ENCODE data around the gene FAM83F. TPM values are rescaled to one million over a fixed set of nuclear protein-coding genes. Genes with fewer than 3 reads are reported as not detected.
A peak's percentile ranks its signal among the peaks of the same experiment; 100 is the strongest.

FAM83F gene
- total RNA-seq, 2 experiments from 2014 or later: not detected

GRCh38 chr22:39958009-39958711 lies 36.6 kb upstream of the FAM83F start:
- Mint-ChIP-seq H3K4me1 (peaks cover 89% of the 10 kb centered on the region), H3K4me3 (no peak overlapping the region), H3K9me3 (ENCODE audit: low read depth) (no peaks in the 10 kb centered on the region), H3K27ac (peak overlapping the region; percentile 48), H3K36me3 (peaks cover 83% of the 10 kb centered on the region), H3K27me3 (no peaks in the 10 kb centered on the region)
- DNase-seq (no peak), ATAC-seq (no peak)
- CTCF ChIA-PET: interaction anchor here (1.4 to 3.8 kb wide), 3 partner anchors 15 to 66 kb away, joined by 3 to 15 read pairs (median 4); no protein-coding TSS in a partner anchor

GRCh38 chr22:39958949-39959639 lies 35.7 kb upstream of the FAM83F start:
- CTCF ChIA-PET: interaction anchor here (1.2 kb wide), 1 partner anchor 25 kb away, joined by 5 read pairs; no protein-coding TSS in a partner anchor
- no peaks in the 10 kb centered on the region for H3K27me3 Mint-ChIP-seq
- no peak overlapping the region for H3K4me3 Mint-ChIP-seq
- H3K4me1 Mint-ChIP-seq: peaks cover 85% of the 10 kb centered on the region
- H3K9me3 Mint-ChIP-seq (ENCODE audit: low read depth): no peaks in the 10 kb centered on the region
- peaks cover 79% of the 10 kb centered on the region for H3K36me3 Mint-ChIP-seq
- ATAC-seq (no peak), DNase-seq (peak; percentile 50)
- peak overlapping the region; percentile 56 for H3K27ac Mint-ChIP-seq

- H3K27me3 Mint-ChIP-seq: no peaks in the 10 kb centered on the region
- ATAC-seq (peak; percentile 26), DNase-seq (peak; percentile 54)
- no peaks in the 10 kb centered on the region for H3K9me3 Mint-ChIP-seq (ENCODE audit: low read depth)
- peak within 1 kb of the TSS; percentile 54 for H3K4me3 Mint-ChIP-seq
- CTCF ChIA-PET: interaction anchor here (1.2 kb wide), 1 partner anchor 26 kb away, joined by 5 read pairs; no protein-coding TSS in a partner anchor
- H3K27ac Mint-ChIP-seq: peak within 1 kb of the TSS; percentile 91
- peaks cover 82% of the 10 kb centered on the region for H3K4me1 Mint-ChIP-seq
- peaks cover 82% of the 10 kb centered on the region for H3K36me3 Mint-ChIP-seq
Observed at GRCh38 chr22:39959640-39960447, 34.9 kb upstream of the FAM83F start, which contains the start of gene TMA7B. TMA7B (plus strand) TSS chr22:39960397; CDS start chr22:39964375, 3,978 bp downstream.

- H3K27me3 Mint-ChIP-seq: no peaks in the 10 kb centered on the region
- peak overlapping the region; percentile 54 for H3K4me3 Mint-ChIP-seq
- CTCF ChIA-PET: interaction anchor here (0.5 to 1.7 kb wide), 8 partner anchors 9 to 1329 kb away, joined by 3 to 5 read pairs (median 4); no protein-coding TSS in a partner anchor
- peak; percentile 95 for DNase-seq
- H3K9me3 Mint-ChIP-seq (ENCODE audit: low read depth): no peaks in the 10 kb centered on the region
- H3K27ac Mint-ChIP-seq: peak overlapping the region; percentile 91
- peaks cover 84% of the 10 kb centered on the region for H3K36me3 Mint-ChIP-seq
- ATAC-seq: peak; percentile 96
- peaks cover 71% of the 10 kb centered on the region for H3K4me1 Mint-ChIP-seq
Observed at GRCh38 chr22:39960791-39961746, 33.7 kb upstream of the FAM83F start.

- ATAC-seq (no peak), DNase-seq (no peak)
- Mint-ChIP-seq H3K27me3 (no peaks in the 10 kb centered on the region), H3K27ac (peak overlapping the region; percentile 91), H3K36me3 (peaks cover 89% of the 10 kb centered on the region), H3K4me3 (peak overlapping the region; percentile 54), H3K9me3 (ENCODE audit: low read depth) (no peaks in the 10 kb centered on the region), H3K4me1 (peaks cover 63% of the 10 kb centered on the region)
- CTCF ChIA-PET: interaction anchor here (0.8 to 1.7 kb wide), 5 partner anchors 11 to 63 kb away, joined by 3 to 5 read pairs (median 4); no protein-coding TSS in a partner anchor
Observed at GRCh38 chr22:39962071-39962470, 32.7 kb upstream of the FAM83F start.

- no peak for DNase-seq
- peaks cover 29% of the 10 kb centered on the region for H3K4me1 Mint-ChIP-seq
- CTCF ChIA-PET: interaction anchor here (1.1 to 1.4 kb wide), 2 partner anchors 9 to 23 kb away, joined by 4 read pairs; no protein-coding TSS in a partner anchor
- ATAC-seq: no peak
- no peaks in the 10 kb centered on the region for H3K27me3 Mint-ChIP-seq
- H3K4me3 Mint-ChIP-seq: no peak overlapping the region
- no peak overlapping the region for H3K27ac Mint-ChIP-seq
- no peaks in the 10 kb centered on the region for H3K9me3 Mint-ChIP-seq (ENCODE audit: low read depth)
- peaks cover 86% of the 10 kb centered on the region for H3K36me3 Mint-ChIP-seq
Observed at GRCh38 chr22:39965748-39966147, 29.0 kb upstream of the FAM83F start.

- H3K36me3 Mint-ChIP-seq: peaks cover 88% of the 10 kb centered on the region
Observed at GRCh38 chr22:39966470-39966869, 28.3 kb upstream of the FAM83F start.

GRCh38 chr22:39967103-39967829 lies 27.5 kb upstream of the FAM83F start:
- Mint-ChIP-seq H3K36me3 (peaks cover 89% of the 10 kb centered on the region), H3K4me3 (no peak overlapping the region), H3K4me1 (peaks cover 16% of the 10 kb centered on the region), H3K27me3 (no peaks in the 10 kb centered on the region), H3K27ac (no peak overlapping the region), H3K9me3 (ENCODE audit: low read depth) (no peaks in the 10 kb centered on the region)
- CTCF ChIA-PET: interaction anchor here (0.7 to 1.8 kb wide), 3 partner anchors 10 to 57 kb away, joined by 3 to 5 read pairs (median 3); no protein-coding TSS in a partner anchor
- ATAC-seq: no peak
- no peak for DNase-seq

More at GRCh38 chr22:39966470-39966869, 28.3 kb upstream of the FAM83F start:
- ATAC-seq (no peak), DNase-seq (no peak)
- no peak overlapping the region for H3K4me3 Mint-ChIP-seq
- no peaks in the 10 kb centered on the region for H3K9me3 Mint-ChIP-seq (ENCODE audit: low read depth)
- H3K27ac Mint-ChIP-seq: peak overlapping the region; percentile 22
- H3K4me1 Mint-ChIP-seq: peaks cover 23% of the 10 kb centered on the region
- CTCF ChIA-PET: interaction anchor here (1.1 to 1.8 kb wide), 3 partner anchors 10 to 58 kb away, joined by 4 to 5 read pairs (median 4); no protein-coding TSS in a partner anchor
- H3K27me3 Mint-ChIP-seq: no peaks in the 10 kb centered on the region

GRCh38 chr22:39967996-39968972 lies 26.5 kb upstream of the FAM83F start:
- H3K9me3 Mint-ChIP-seq (ENCODE audit: low read depth): no peaks in the 10 kb centered on the region
- no peak for ATAC-seq
- CTCF ChIA-PET: interaction anchor here (0.7 to 1.8 kb wide), 3 partner anchors 9 to 56 kb away, joined by 3 to 5 read pairs (median 3); no protein-coding TSS in a partner anchor
- no peaks in the 10 kb centered on the region for H3K27me3 Mint-ChIP-seq
- peaks cover 7% of the 10 kb centered on the region for H3K4me1 Mint-ChIP-seq
- no peak for DNase-seq
- H3K36me3 Mint-ChIP-seq: peaks cover 91% of the 10 kb centered on the region
- H3K27ac Mint-ChIP-seq: peak overlapping the region; percentile 50
- no peak overlapping the region for H3K4me3 Mint-ChIP-seq

GRCh38 chr22:39970742-39971141 lies 24.0 kb upstream of the FAM83F start:
- no peaks in the 10 kb centered on the region for H3K27me3 Mint-ChIP-seq
- no peak for ATAC-seq
- no peak for DNase-seq
- CTCF ChIA-PET: no interaction called here
- no peak overlapping the region for H3K4me3 Mint-ChIP-seq
- no peak overlapping the region for H3K27ac Mint-ChIP-seq
- H3K36me3 Mint-ChIP-seq: peaks cover 89% of the 10 kb centered on the region
- H3K9me3 Mint-ChIP-seq (ENCODE audit: low read depth): no peaks in the 10 kb centered on the region
- H3K4me1 Mint-ChIP-seq: no peaks in the 10 kb centered on the region

Data from activated CD8-positive, alpha-beta memory T cell treated with anti-CD3 and anti-CD28 coated beads, Interleukin-2, amount 10 ng/mL, durations not matched to agents 7 days and 5 days (primary cell).